PC-3 (cell line): ENCODE results near the gene LCA5L. TPM values are rescaled to one million over a fixed set of nuclear protein-coding genes. Genes with fewer than 3 reads are reported as not detected.

Source experiments
- ATAC-seq: fragments of 200-7000 bp; cut with Tn5 transposase; 2 replicates; pipeline ENCODE4 v1.9.1; 2020; ENCODE audit warnings: mild to moderate bottlenecking, moderate library complexity
- BruUV-seq: library from RNA; stranded (reverse); fragments of 400-500 nt; replicated peaks from 2 replicates; lab custom pipeline; 2021; lab: Mats Ljungman, UMichigan
- CTCF ChIA-PET: fragments of 300-600 bp; sonication (Branson Sonifier 250); formaldehyde crosslinking; loops from one replicate; lab custom pipeline; 2022; ENCODE audit warnings: antibody characterized with exemption; lab: Charles Lee
- POLR2A ChIA-PET: fragments of 300-600 bp; sonication (Branson Sonifier 250); formaldehyde crosslinking; loops from one replicate; lab custom pipeline; 2022; ENCODE audit warnings: antibody characterized with exemption; ENCODE audit not compliant: unreplicated experiment; lab: Charles Lee
- DNase-seq: peaks from one replicate; pipeline ENCODE4 v3.0.0-alpha.2; 2015
- H2AFZ ChIP-seq: fragments of 300-600 bp; sonication (generic); 2 replicates; pipeline ENCODE4 v1.6.0; 2016; ENCODE audit warnings: antibody characterized with exemption, low read length
- H3F3A ChIP-seq: fragments of 300-600 bp; sonication (generic); one replicate; pipeline ENCODE4 v1.6.0; 2017; ENCODE audit warnings: antibody characterized with exemption, low read length, control low read depth, mild to moderate bottlenecking; ENCODE audit not compliant: unreplicated experiment
- H3K27ac ChIP-seq: fragments of 300-600 bp; sonication (generic); 2 replicates; pipeline ENCODE4 v1.5.1; 2016; ENCODE audit warnings: mild to moderate bottlenecking, low read length
- H3K27me3 ChIP-seq: fragments of 300-600 bp; sonication (generic); 2 replicates; pipeline ENCODE4 v1.6.1; 2016; ENCODE audit warnings: low read length, mixed read lengths
- H3K36me3 ChIP-seq: fragments of 300-600 bp; sonication (generic); 2 replicates; pipeline ENCODE4 v1.6.1; 2016; ENCODE audit warnings: low read depth, mixed run types, low read length, mixed read lengths
- H3K4me1 ChIP-seq: fragments of 300-600 bp; sonication (generic); 2 replicates; pipeline ENCODE4 v1.5.1; 2016; ENCODE audit warnings: low read length; ENCODE audit not compliant: insufficient read depth
- H3K4me2 ChIP-seq: fragments of 300-600 bp; sonication (generic); 2 replicates; pipeline ENCODE4 v1.6.0; 2016; ENCODE audit warnings: low read length
- H3K4me3 ChIP-seq: fragments of 300-600 bp; sonication (generic); 2 replicates; pipeline ENCODE4 v1.5.1; 2016; ENCODE audit warnings: mild to moderate bottlenecking, low read length, mixed read lengths
- H3K79me2 ChIP-seq: fragments of 300-600 bp; sonication (generic); 2 replicates; pipeline ENCODE4 v1.6.1; 2017; ENCODE audit warnings: low read length, mixed read lengths
- H3K9ac ChIP-seq: fragments of 300-600 bp; sonication (generic); 2 replicates; pipeline ENCODE4 v1.6.0; 2016; ENCODE audit warnings: mild to moderate bottlenecking, low read length
- H3K9me2 ChIP-seq: fragments of 300-600 bp; sonication (generic); replicated peaks from 2 replicates; pipeline ENCODE4 v1.6.1; 2016; ENCODE audit warnings: mixed run types, low read length, mixed read lengths
- H3K9me3 ChIP-seq: fragments of 300-600 bp; sonication (generic); 2 replicates; pipeline ENCODE4 v1.6.1; 2016; ENCODE audit warnings: low read length, mixed read lengths
- H4K20me1 ChIP-seq: fragments of 300-600 bp; sonication (generic); 2 replicates; pipeline ENCODE4 v1.6.1; 2016; ENCODE audit warnings: low read length, mixed read lengths
- EZH2 ChIP-seq: fragments of 300-600 bp; sonication (generic); IDR thresholded peaks from one replicate; pipeline ENCODE4 v1.6.1; 2017; ENCODE audit warnings: antibody characterized with exemption, mild to moderate bottlenecking, low read length; ENCODE audit not compliant: unreplicated experiment
- EZH2phosphoT487 ChIP-seq: fragments of 300-600 bp; sonication (generic); IDR thresholded peaks from 2 replicates; pipeline ENCODE4 v1.6.1; 2018; ENCODE audit warnings: mild to moderate bottlenecking, antibody characterized with exemption, low read length, borderline replicate concordance
- intact Hi-C: fragments of 100-400 bp; cut with micrococcal nuclease; formaldehyde crosslinking; loops from 2 replicates; pipeline ENCODE4 v1.9.0; 2023
- total RNA-seq: library from RNA; depleted of rRNA; stranded (reverse); fragments of >200 nt; gene quantifications from 2 replicates; pipeline ENCODE4 v1.2.3, GENCODE V29; 2014
- TF ChIP-seq, protein P1 (sequence below): fragments of 300-600 bp; sonication (generic); conservative IDR thresholded peaks from 2 replicates; pipeline ENCODE4 v1.5.1; 2017; ENCODE audit warnings: antibody characterized with exemption, low read depth, mild to moderate bottlenecking, low read length

The LCA5L gene
- total RNA-seq, 1 experiment from 2014 or later = 0.40 TPM

- Histone ChIP-seq H3K4me1 (peaks cover 3% of the 10 kb centered on the region; the same call in 1 of the 2 replicates), H3K4me3 (no peak overlapping the region), H3K27me3 (no peaks in the 10 kb centered on the region), H3K27ac (no peak overlapping the region), H3K9me2 (no peaks in the 10 kb centered on the region), H3K9ac (no peak overlapping the region), H3K4me2 (no peak overlapping the region), H4K20me1 (no peaks in the 10 kb centered on the region), H3K9me3 (no peaks in the 10 kb centered on the region), H3K36me3 (no peaks in the 10 kb centered on the region), H2AFZ (no peak overlapping the region), H3K79me2 (no peaks in the 10 kb centered on the region), H3F3A (no peaks in the 10 kb centered on the region)
- intact Hi-C loops = no loop called here
- ChIA-PET CTCF (interaction anchor here (0.6 kb wide), 1 partner anchor 28 kb away, joined by 7 read pairs; no protein-coding TSS in a partner anchor), POLR2A (no interaction called here)
- ATAC-seq (no peak), DNase-seq (no peak)
- TF ChIP-seq EZH2phosphoT487 (no peak), EZH2 (no peak)
- TF ChIP-seq, protein P1, sequence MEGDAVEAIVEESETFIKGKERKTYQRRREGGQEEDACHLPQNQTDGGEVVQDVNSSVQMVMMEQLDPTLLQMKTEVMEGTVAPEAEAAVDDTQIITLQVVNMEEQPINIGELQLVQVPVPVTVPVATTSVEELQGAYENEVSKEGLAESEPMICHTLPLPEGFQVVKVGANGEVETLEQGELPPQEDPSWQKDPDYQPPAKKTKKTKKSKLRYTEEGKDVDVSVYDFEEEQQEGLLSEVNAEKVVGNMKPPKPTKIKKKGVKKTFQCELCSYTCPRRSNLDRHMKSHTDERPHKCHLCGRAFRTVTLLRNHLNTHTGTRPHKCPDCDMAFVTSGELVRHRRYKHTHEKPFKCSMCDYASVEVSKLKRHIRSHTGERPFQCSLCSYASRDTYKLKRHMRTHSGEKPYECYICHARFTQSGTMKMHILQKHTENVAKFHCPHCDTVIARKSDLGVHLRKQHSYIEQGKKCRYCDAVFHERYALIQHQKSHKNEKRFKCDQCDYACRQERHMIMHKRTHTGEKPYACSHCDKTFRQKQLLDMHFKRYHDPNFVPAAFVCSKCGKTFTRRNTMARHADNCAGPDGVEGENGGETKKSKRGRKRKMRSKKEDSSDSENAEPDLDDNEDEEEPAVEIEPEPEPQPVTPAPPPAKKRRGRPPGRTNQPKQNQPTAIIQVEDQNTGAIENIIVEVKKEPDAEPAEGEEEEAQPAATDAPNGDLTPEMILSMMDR = no peak
- no TSS peak for BruUV-seq
Observed at GRCh38 chr21:39366563-39366962, 79.0 kb downstream of the LCA5L start.

GRCh38 chr21:39364949-39365348 lies 80.6 kb downstream of the LCA5L start:
- no peak overlapping the region for H3K4me2 ChIP-seq
- no TSS peak for BruUV-seq
- H3K79me2 ChIP-seq = no peaks in the 10 kb centered on the region
- H3F3A ChIP-seq = no peaks in the 10 kb centered on the region
- H3K27me3 ChIP-seq = no peaks in the 10 kb centered on the region
- H2AFZ ChIP-seq = no peak overlapping the region
- H3K4me3 ChIP-seq = no peak overlapping the region
- intact Hi-C loops = no loop called here
- H3K27ac ChIP-seq = no peak overlapping the region
- no peaks in the 10 kb centered on the region for H3K9me3 ChIP-seq
- peaks cover 3% of the 10 kb centered on the region; the same call in 1 of the 2 replicates for H3K4me1 ChIP-seq
- ChIA-PET CTCF (no interaction called here), POLR2A (no interaction called here)
- ATAC-seq (peak; percentile 27; the same call in 1 of the 2 replicates), DNase-seq (no peak)
- no peaks in the 10 kb centered on the region for H3K36me3 ChIP-seq
- no peaks in the 10 kb centered on the region for H3K9me2 ChIP-seq
- H3K9ac ChIP-seq = no peak overlapping the region
- no peaks in the 10 kb centered on the region for H4K20me1 ChIP-seq
- TF ChIP-seq EZH2 = no peak
- TF ChIP-seq EZH2phosphoT487 = no peak
- TF ChIP-seq, protein P1 = no peak
